ENCODE data around the gene ARMH3.
A peak's percentile ranks its signal among the peaks of the same experiment; 100 is the strongest.

Gene ARMH3

DNA sequence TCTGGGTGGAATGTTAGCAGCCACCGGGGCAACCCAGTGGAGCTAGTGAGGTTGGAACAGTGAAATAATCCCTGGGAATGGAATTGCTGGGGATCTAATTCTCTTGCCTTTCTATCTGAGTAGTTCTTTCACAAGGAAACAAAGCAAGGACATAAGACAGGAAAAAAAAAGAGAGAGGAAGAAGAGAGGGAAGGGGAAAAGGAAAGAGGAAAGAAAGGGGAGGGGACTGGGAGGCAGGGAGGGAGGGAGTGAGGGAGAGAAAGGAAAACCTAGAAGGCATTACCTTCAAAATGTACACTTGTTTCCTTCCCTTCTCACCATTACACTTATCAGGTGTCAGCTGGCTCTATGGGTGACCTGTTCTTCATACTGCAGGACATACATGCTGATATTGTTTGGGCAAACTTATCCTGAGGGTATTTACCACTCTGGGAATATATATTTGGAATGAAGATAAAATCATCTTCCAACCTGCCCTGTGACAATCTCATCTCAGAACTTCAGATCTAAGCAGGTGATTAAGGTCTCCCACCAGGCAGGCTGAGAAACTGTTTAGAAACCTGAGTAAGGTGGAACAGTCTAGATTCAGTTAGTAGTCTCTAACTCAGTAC, 162.4 kb downstream of the ARMH3 start:
- DNase-seq = no peak

DNA sequence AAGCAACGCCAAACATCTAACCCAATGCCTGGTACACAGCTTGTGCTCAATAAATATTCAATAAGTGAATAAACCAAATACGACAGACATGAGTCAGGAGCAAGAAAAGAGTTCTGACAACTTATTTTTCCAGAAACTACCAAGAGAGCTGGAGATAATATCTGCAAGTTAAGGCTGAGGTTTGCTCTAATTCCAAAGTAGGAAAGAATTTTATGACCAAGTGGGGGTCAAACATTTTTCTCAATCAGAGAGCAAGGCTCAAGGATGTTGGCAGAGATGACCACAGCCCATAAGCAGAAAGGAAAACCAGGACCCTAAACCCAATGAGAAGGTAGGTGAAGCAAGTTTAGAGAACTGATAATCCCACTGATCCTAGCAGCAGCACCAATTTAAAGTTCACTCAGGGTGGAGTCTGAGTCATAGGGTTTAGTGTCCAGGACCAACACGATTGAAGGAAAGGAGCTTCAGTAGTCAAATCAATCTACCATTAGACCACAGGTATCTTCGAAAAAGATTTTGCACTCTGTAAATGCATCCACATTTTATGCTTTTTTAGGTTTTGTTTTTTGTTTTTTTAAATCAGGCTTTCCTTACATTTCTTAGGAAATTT, 163.1 kb downstream of the ARMH3 start:
- DNase-seq = no peak

DNA sequence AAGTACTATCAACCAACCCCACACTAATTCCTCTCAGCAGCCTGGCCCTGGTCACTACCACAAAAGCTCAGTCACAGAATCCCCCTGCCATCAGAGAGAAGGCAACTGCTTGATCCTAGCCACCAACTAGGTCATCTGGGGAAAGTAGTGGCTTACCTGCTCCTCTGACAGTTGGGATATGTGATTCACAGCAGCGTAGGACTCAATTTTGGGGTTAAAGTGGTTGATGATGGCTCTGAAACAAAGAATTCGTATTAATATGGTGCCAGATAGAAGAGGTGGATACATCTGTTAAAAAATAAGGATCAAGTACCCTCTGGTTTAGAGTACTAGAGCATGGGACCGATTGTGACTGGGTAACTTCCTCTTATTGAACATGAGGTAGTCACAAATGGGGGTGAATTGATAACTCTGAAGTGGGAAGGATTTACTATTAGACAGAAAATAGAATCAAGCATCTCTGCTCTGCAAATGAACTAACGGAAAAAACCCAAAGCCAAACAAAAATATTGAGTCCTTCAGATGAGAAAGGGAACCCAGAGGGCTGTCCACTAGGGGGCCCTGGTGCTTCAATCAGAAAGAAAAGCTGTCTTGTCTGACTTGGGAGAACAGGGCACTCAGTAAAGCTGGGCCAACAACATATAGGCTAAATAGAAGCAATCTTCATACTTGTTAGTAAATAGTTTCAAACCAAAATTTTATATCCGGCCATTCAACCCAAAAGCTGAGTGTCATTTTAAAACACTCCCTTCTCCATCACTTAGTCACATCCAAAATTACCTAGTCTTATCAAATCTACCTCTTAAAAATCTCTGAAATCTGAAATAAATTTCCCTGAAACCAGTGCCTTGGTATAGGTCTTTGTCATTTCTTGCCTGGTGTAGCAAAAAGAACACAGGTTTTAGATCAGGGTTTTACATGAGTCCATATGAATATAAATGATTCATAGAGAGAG, 166.4 kb downstream of the ARMH3 start:
- peak; percentile 6 to 58 (median 42) for DNase-seq

DNA sequence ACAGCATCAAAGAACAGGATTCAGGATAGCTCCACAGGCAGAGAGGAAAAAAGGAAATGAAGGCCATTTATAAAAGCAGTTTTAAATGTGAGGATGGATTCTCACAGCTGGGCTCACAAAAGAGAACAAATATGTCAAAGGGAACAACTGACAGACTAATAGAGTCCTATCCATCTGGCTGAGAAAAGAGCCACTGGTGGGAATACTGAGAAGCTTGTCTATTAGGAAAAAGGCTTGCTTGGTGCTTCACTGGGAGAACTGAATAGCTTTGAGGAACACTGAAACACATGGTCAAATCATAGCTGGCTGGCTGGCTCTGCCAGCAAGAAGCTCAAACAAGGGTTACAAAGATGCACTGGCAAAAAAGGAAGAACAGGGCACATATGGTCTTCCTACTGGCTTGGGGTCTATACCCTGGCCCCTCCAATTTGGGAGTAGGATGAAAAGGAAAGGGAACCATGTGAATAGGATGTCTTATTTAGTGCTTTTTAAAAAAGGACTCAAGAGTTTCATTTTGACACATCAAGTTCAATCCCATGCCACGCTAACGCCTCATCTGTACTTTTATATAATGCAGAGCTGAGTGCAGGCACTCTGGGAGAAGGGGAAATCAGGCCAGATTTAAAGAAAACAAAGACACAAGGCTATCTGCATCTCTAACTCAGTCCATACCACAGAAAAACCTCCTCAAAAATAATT, 167.6 kb downstream of the ARMH3 start:
- DNase-seq = no peak

DNA sequence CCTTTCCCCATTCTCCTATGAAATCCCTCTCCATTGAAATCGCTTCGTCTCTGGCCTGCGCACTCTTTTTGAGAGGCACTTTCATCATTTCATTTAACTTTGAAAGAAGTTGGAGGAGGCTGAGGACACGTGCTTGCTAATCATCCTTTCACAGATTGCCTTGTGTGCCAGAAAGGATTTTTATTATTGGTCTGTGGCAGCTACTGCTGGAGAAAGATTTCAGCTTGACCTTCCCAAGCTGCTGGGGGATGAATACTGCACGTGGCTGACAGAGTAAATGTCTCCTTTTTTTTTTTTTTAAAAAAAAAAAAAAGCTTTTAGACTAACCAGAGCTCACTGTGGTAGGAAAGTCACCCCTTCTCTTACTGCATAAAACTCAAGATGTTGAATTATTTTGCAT, 168.2 kb downstream of the ARMH3 start:
- no peak for DNase-seq

DNA sequence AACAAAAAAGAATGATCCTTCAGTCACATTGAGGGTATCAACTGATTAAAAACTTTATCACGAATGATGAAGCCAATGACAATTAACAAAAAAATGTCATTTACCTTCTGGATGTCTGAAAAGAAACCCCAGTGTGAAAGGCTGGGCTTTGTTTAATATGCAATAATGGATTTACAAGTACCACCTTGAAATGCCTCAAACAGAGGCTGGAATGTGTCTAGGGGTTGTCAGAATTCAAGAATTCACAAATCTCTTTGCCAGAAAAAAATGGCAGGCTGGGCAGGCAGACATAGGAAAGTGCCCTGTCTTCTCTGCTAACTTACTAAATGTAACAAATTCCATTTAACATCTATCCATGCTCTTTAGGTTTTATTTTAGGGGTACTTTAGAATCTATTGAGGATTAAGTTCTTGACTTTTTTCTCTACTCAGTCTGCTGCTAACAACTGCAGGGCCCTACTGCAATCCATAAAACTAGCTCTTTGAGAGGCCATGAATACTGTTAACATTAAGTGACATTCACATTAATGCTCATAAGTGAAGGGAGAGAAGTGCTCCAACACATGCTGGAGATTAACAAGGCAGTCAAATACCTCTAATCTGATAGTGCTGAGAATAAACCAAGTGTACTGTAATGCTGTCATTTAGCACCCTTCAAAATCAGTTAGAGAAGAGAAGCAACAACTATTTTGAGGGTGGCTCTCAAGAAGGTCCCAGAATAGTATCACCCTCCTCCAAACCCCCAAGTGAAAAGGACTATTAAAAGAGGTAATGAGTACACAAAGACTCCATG, 169.3 kb downstream of the ARMH3 start:
- no peak for DNase-seq

GRCh38 chr10:101881036-101881774, 174.8 kb downstream of the ARMH3 start:
- no peak for DNase-seq

DNA sequence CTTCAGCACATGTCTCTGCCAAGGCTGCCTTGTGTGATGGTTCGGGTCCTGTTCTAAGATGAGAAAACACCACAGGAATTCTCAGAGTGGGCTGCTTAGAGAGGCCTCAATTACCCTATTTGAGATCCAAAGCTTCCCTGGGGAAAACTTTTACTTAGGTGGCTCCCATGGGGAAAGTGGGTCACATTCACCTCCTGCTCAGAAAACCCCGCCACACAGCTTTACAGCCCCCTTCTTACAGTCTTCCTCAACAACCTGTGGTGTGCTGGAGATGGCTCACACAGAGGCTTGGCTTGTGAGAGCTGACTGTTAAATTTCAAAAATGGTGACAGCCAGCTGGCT, 175.8 kb downstream of the ARMH3 start:
- DNase-seq = no peak

GRCh38 chr10:101879456-101880231, 176.3 kb downstream of the ARMH3 start:
- DNase-seq = no peak

DNA sequence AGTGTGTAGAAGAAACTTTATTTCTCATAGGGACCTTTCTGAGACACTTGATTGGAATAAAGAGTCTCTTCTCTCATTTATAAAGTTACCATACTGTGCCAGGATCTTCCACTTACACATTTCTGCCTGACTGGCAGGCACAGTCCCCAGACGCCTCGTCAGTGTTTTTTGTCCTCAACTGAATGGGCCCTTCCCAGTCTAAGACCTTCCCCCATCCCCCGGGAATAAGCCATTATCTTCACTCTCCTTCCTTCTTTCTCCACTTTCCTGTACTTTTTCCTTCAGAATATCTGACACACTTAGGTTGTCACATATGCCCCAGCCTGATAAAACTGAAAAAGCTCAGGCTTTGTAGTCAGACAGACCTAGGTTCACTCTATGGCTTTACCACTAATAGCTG, 177.1 kb downstream of the ARMH3 start:
- DNase-seq = no peak

DNA sequence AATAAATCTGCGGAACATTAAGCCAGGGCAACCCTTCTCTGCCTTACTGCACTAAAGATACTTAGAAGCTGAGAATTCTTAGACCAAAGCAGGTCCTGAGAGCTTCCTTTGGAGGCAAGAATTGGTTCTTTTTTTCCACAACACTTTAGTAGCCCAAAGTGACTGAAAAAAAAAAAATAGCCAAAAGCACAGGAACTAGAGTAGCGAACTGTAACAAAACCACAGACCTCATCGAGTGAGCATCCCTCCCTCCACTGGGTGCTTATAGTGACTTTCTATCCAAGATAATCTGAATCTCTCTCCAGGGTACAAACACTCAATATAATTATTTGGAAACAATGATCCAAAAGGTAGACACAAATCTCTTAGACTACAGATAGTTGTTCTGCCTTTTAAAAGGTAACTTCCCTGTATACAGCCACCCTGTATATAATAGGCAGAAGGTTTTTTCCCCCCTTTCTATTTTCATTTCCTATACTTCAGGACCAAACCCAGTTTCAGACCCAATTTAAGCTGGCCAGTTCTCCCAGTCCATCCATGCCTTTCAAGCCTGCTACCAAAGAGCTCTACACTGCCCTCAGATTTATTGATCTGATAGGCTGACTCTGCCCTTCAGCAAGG, 180.8 kb downstream of the ARMH3 start:
- DNase-seq = no peak

GRCh38 chr10:101874252-101874651, 181.7 kb downstream of the ARMH3 start:
- no peak for DNase-seq

- no peak for DNase-seq
Measured at GRCh38 chr10:101867931-101868330, 188.0 kb downstream of the ARMH3 start.

- DNase-seq = no peak
Measured at GRCh38 chr10:101859530-101859929, 196.4 kb downstream of the ARMH3 start.

DNA sequence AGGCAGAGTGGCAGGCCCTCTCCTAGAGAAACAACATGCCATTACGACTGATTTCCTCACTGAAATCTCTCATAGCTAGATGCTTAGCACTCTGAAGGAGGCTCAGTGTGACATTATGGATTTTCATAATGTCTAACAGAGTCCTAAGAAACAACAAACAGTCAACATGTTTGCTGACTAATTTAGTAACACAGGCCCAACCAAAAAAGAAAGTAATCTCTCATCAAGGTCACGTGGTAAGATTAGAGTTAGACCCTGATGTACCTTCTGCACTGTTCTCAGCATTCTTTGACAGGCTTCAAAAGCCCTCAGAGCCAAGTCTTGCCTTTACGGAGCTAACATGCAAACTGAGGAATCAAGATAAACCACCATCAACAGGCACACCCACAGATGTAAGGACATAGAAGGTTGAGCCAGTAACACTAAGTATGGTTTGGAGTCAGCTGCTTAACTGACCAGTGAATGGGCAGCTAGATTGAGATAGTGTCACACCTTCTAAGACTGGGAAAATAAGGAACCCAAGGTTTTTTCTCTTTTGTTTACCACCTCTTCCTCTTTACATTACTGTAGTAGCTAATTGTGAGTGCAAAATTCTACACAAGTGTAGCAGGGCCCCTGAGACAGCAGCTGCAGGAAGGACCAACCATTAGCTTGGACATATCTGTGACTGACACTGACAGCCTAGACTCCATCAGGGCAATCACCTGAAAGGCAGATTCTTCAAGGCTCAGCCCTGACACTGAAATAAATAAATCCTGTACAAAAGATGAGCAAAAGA, 197.1 kb downstream of the ARMH3 start:
- DNase-seq = no peak

GRCh38 chr10:101857802-101858476, 198.0 kb downstream of the ARMH3 start:
- no peak for DNase-seq

GRCh38 chr10:101856626-101857025, 199.3 kb downstream of the ARMH3 start:
- no peak for DNase-seq

- DNase-seq = no peak
Measured at GRCh38 chr10:101851411-101852116, 204.4 kb downstream of the ARMH3 start.

Measured in activated naive CD4-positive, alpha-beta T cell (primary cell).